Measurements from ENCODE around the gene FHL2. TPM values are rescaled to one million over a fixed set of nuclear protein-coding genes. Genes with fewer than 3 reads are reported as not detected.

Gene FHL2
- total and polyA plus RNA-seq, 2 of the 13 experiments (the other 11 are each of a cell fraction or from before 2014, with no cell fraction given): 1.9 to 74.8 TPM

- TF ChIP-seq, protein P1, sequence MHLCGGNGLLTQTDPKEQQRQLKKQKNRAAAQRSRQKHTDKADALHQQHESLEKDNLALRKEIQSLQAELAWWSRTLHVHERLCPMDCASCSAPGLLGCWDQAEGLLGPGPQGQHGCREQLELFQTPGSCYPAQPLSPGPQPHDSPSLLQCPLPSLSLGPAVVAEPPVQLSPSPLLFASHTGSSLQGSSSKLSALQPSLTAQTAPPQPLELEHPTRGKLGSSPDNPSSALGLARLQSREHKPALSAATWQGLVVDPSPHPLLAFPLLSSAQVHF (CRISPR knock-in tag; IDR thresholded peaks at IDR 0.05): no peak; the same call in none of the 2 replicates
- TF ChIP-seq ZNF354B (CRISPR knock-in tag; IDR thresholded peaks at IDR 0.05) (no peak), POLR2G (IDR thresholded peaks at IDR 0.05; ENCODE audit: low read depth, low read length) (peak; percentile 72), HOXA5 (CRISPR knock-in tag; IDR thresholded peaks at IDR 0.05) (no peak), ZNF619 (CRISPR knock-in tag; IDR thresholded peaks at IDR 0.05) (peak; percentile 53; the same call in 1 of the 2 replicates), ZNF317 (CRISPR knock-in tag; IDR thresholded peaks at IDR 0.05) (no peak), ZNF124 (CRISPR knock-in tag; IDR thresholded peaks at IDR 0.05) (0 out of 2 replicates have a peak, but pooled peaks have one; percentile 47), ADNP (CRISPR knock-in tag; IDR thresholded peaks at IDR 0.05) (no peak), ZNF329 (CRISPR knock-in tag; IDR thresholded peaks at IDR 0.05; ENCODE audit: low read depth) (0 out of 2 replicates have a peak, but pooled peaks have one; percentile 65), ZNF234 (CRISPR knock-in tag; conservative IDR thresholded peaks at IDR 0.05) (no peak), DMAP1 (CRISPR knock-in tag; IDR thresholded peaks at IDR 0.05) (peak; percentile 38; the same call in 1 of the 2 replicates)
- TF ChIP-seq, protein P2, sequence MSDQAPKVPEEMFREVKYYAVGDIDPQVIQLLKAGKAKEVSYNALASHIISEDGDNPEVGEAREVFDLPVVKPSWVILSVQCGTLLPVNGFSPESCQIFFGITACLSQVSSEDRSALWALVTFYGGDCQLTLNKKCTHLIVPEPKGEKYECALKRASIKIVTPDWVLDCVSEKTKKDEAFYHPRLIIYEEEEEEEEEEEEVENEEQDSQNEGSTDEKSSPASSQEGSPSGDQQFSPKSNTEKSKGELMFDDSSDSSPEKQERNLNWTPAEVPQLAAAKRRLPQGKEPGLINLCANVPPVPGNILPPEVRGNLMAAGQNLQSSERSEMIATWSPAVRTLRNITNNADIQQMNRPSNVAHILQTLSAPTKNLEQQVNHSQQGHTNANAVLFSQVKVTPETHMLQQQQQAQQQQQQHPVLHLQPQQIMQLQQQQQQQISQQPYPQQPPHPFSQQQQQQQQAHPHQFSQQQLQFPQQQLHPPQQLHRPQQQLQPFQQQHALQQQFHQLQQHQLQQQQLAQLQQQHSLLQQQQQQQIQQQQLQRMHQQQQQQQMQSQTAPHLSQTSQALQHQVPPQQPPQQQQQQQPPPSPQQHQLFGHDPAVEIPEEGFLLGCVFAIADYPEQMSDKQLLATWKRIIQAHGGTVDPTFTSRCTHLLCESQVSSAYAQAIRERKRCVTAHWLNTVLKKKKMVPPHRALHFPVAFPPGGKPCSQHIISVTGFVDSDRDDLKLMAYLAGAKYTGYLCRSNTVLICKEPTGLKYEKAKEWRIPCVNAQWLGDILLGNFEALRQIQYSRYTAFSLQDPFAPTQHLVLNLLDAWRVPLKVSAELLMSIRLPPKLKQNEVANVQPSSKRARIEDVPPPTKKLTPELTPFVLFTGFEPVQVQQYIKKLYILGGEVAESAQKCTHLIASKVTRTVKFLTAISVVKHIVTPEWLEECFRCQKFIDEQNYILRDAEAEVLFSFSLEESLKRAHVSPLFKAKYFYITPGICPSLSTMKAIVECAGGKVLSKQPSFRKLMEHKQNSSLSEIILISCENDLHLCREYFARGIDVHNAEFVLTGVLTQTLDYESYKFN (CRISPR knock-in tag; conservative IDR thresholded peaks at IDR 0.05): 0 out of 2 replicates have a peak, but pooled peaks have one; percentile 21
- TF ChIP-seq, protein P3, sequence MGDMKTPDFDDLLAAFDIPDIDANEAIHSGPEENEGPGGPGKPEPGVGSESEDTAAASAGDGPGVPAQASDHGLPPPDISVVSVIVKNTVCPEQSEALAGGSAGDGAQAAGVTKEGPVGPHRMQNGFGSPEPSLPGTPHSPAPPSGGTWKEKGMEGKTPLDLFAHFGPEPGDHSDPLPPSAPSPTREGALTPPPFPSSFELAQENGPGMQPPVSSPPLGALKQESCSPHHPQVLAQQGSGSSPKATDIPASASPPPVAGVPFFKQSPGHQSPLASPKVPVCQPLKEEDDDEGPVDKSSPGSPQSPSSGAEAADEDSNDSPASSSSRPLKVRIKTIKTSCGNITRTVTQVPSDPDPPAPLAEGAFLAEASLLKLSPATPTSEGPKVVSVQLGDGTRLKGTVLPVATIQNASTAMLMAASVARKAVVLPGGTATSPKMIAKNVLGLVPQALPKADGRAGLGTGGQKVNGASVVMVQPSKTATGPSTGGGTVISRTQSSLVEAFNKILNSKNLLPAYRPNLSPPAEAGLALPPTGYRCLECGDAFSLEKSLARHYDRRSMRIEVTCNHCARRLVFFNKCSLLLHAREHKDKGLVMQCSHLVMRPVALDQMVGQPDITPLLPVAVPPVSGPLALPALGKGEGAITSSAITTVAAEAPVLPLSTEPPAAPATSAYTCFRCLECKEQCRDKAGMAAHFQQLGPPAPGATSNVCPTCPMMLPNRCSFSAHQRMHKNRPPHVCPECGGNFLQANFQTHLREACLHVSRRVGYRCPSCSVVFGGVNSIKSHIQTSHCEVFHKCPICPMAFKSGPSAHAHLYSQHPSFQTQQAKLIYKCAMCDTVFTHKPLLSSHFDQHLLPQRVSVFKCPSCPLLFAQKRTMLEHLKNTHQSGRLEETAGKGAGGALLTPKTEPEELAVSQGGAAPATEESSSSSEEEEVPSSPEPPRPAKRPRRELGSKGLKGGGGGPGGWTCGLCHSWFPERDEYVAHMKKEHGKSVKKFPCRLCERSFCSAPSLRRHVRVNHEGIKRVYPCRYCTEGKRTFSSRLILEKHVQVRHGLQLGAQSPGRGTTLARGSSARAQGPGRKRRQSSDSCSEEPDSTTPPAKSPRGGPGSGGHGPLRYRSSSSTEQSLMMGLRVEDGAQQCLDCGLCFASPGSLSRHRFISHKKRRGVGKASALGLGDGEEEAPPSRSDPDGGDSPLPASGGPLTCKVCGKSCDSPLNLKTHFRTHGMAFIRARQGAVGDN (CRISPR knock-in tag; IDR thresholded peaks at IDR 0.05): peak; percentile 84
- TF ChIP-seq, protein P4, sequence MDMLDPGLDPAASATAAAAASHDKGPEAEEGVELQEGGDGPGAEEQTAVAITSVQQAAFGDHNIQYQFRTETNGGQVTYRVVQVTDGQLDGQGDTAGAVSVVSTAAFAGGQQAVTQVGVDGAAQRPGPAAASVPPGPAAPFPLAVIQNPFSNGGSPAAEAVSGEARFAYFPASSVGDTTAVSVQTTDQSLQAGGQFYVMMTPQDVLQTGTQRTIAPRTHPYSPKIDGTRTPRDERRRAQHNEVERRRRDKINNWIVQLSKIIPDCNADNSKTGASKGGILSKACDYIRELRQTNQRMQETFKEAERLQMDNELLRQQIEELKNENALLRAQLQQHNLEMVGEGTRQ (IDR thresholded peaks at IDR 0.05; ENCODE audit: low read depth, low read length): no peak
- TF ChIP-seq, protein P4 (CRISPR knock-in tag; IDR thresholded peaks at IDR 0.05; ENCODE audit: borderline replicate concordance): peak; percentile 91; the same call in 1 of the 2 replicates
- TF ChIP-seq, protein P5, sequence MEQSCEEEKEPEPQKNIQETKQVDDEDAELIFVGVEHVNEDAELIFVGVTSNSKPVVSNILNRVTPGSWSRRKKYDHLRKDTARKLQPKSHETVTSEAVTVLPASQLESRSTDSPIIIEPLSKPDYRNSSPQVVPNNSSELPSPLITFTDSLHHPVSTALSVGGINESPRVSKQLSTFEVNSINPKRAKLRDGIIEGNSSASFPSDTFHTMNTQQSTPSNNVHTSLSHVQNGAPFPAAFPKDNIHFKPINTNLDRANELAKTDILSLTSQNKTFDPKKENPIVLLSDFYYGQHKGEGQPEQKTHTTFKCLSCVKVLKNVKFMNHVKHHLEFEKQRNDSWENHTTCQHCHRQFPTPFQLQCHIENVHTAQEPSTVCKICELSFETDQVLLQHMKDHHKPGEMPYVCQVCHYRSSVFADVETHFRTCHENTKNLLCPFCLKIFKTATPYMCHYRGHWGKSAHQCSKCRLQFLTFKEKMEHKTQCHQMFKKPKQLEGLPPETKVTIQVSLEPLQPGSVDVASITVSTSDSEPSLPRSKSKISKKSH (CRISPR knock-in tag; IDR thresholded peaks at IDR 0.05; ENCODE audit: borderline replicate concordance): peak; percentile 55; the same call in 1 of the 2 replicates
Measured at GRCh38 chr2:105398336-105399206, at the start of gene FHL2 (continued).

Measured in HepG2 (cell line).